ENCODE results near the gene CHST9.
"Not testable (repeated sequence)": the region's sequence is repeated elsewhere in the genome, so short reads cannot be mapped to it uniquely, and the experiment has no call there.

The CHST9 gene

DNA sequence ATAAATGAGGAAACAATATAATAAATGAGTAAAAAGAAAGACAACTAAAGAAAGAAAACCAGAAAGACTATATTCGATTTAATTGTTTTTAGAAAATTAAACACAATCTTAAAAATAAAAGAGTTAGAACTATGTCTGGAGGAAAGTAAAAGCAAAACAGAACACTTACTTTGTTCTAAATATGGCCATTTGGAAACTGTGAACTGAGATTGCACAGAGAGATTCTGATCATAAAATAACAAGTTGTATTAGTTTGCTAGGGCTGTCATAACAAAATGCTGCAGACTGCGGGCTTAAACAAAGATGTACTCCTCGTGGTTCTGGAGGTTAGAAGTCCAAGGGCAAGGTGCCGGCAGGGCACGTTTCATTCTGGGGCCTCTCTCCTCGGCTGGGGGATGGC, 191.5 kb downstream of the CHST9 start:
- DNase-seq, result no peak

- DNase-seq, result no peak
These were observed 192.2 kb downstream of the CHST9 start for GRCh38 chr18:26992926-26993325.

- no peak for DNase-seq
These were observed 195.3 kb downstream of the CHST9 start for GRCh38 chr18:26989842-26990241.

GRCh38 chr18:26981360-26982082, 203.6 kb downstream of the CHST9 start:
- no peak for DNase-seq

DNA sequence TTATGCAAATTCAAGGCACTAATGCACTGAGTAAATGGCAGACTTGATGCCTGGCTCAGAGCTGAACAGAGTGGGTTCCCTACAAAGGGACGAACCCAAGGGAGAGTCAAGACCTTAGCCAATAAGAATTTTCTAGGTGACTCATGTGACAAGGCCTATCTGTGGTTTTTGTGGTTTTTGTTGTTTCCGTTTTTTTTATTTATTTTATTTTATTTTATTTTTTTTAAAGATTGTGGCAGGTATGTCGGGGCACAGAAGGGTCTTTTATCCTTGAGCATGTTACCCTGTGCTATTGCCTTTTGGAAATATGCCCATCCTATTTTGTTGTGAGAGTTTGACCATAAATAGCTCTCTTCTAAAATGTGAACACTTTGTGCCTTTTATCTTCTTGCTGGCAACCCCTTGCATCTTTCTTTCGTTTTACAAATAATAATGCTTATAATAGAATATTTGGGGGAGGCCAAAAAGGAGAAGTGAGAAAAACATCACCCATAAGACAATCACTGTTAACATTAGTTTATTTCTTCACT, 206.2 kb downstream of the CHST9 start:
- DNase-seq, result no peak

DNA sequence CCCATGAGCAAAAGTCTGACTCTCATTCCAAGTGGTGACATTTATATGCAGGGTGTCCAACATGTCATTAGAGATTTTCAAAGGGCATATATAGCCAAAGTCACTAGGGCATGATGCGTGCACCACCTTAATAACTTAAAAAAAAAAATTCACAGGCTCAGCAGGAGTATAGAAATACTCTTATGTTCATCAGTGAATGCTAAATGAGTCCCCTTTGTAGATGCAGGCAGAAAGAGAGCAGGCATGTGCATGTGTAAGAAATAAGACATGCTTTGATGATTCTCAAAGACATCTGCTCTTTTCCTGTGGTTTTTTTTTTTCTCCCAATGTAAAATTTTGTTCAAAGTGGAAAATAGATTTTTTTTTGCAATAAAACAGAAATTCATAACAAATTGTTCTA, 207.3 kb downstream of the CHST9 start:
- DNase-seq, result no peak

GRCh38 chr18:26976206-26976605, 208.9 kb downstream of the CHST9 start:
- no peak for DNase-seq

DNA sequence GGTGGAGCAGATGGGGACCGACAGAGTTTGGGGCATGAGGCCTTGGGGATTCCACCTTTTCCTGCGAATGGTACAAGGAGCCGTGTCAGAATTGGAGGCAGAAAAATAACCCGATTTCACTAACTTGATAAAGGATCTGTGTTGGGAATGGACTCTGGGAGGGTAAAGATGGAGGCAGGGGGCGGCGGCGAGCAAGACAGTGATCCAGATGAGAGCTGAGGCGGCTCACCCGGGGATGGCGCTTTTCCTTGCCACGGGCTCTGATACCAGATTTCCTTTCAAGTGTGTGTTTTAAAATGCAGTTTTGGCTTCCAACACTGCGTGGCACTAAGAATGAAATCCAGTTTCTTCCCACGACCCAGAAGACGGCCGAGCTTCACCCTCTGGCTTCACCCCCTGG, 212.6 kb downstream of the CHST9 start:
- not testable (repeated sequence) for DNase-seq

DNA sequence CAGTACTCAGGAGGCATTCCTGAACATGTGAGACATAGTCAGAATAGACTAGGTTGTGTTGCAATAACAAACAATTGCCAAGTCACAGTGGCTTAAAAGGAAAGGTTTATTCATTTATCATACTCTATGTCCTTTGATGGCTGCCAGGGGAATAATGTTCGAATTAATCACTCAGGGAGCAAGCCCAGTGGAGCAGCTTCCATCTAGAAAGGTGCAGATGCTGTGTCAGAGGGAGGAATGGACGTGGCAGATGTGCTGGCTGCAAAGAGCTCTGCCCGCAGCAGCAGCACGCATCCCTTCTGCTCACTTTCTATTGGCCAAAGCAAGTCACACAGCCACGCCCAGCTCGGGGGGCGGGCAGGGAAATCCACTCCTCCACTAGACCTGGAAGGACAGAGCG, 213.7 kb downstream of the CHST9 start:
- no peak for DNase-seq

- no peak for DNase-seq
These were observed 214.5 kb downstream of the CHST9 start for GRCh38 chr18:26970637-26971036.

- no peak for DNase-seq
These were observed 219.9 kb downstream of the CHST9 start for GRCh38 chr18:26965206-26965605.

- no peak for DNase-seq
These were observed 221.8 kb downstream of the CHST9 start for GRCh38 chr18:26963292-26963691.

GRCh38 chr18:26961839-26962238, 223.3 kb downstream of the CHST9 start:
- no peak for DNase-seq

DNA sequence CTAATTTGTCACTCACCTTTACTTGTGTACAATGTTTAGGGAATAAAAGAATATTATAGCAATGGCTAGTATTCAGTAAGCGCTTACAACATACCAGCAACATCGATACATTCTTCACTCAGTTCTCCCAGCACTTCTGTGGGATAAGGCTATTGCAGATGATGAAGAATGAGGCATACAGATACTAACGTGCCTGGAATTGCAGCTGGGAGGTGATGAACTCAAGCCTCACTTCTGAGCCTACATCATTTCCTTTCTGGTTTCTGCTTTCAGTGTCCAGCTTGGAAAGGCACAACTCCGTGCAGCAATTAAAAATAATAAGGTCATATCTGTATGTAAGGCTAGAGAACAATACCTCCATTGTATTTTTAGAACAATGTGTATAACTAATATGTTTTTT, 224.2 kb downstream of the CHST9 start:
- no peak for DNase-seq

DNA sequence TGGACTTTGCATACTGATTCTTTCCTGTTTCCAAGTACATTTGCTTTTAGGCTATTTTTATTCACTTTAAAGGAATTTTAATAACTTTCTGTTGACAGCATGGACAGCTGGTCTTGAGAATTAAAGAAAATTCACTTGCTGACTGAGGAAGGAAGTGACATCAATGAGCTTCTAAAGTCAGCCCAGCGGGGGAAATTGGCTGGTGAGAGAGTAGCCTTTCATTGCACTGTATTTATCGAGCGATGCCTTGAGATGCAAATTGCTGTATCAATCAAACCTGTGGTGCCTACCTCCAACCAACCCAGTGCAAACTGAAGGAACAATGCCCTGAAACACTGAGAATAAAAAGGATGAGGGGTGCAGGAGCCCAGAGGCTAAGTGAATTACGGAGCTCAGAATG, 228.2 kb downstream of the CHST9 start:
- DNase-seq, result no peak

DNA sequence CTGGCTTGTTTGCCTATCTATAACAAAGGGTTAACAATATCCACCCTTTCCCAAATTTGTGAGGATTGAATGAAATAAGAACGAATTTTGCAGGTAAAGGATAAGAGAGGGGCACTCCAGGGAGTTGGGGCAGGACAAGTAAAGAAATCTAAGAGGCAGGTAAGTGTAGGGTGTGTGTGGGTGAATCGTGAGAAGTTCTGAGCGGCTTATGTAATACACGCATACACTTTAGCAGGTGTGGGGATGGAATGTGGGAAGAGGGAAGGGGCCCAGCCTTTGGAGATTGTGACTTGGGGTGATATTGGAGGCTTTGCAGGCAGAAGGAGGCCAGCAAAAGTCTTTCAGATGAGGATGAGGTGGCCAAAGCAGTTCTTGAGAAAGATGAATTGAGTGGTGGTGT, 236.4 kb downstream of the CHST9 start:
- no peak for DNase-seq

- no peak for DNase-seq
These were observed 241.2 kb downstream of the CHST9 start for GRCh38 chr18:26943906-26944305.

GRCh38 chr18:26941584-26941983, 243.5 kb downstream of the CHST9 start:
- no peak for DNase-seq

- DNase-seq, result no peak
These were observed 244.2 kb downstream of the CHST9 start for GRCh38 chr18:26940744-26941398.

GRCh38 chr18:26931659-26932058, 253.4 kb downstream of the CHST9 start:
- no peak for DNase-seq

GRCh38 chr18:26930630-26931029, 254.5 kb downstream of the CHST9 start:
- DNase-seq, result no peak

DNA sequence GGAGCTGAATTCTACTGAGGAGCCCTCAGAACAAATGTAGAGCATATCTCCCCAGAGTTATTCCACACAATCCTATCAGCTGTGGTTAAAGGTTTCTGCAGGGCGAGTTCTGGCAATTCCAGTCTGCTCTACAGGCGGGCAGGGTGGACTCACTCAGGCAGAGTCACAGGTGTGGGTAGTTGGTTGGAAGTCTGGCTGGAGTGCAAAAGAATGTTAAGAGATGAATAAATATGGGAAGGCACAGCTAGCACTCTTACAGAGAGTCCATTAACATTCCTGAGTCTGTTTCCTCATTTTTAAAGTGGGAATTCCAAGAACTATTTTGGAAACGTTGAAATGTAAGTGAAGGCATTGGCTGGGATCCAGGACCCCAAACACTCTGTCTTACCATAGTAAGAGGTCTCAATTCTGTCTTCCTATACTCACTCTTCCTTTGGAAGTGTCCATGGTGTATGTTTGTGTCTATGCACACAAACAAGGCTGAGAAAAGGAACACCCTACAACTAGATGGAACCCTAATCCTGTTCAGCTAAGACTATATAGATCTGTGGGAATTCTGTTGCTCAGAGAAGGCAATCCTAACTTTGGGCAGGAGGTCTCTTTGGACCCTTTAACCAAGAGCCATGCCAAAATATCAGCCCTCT, 256.3 kb downstream of the CHST9 start:
- DNase-seq, result no peak

GRCh38 chr18:26927822-26928221, 257.3 kb downstream of the CHST9 start:
- not testable (repeated sequence) for DNase-seq

- no peak for DNase-seq
These were observed 258.9 kb downstream of the CHST9 start for GRCh38 chr18:26926066-26926675.
